Prostate gland (tissue), 2 donors: ENCODE measurements around the gene ADAM15. TPM values are rescaled to one million over a fixed set of nuclear protein-coding genes. Genes with fewer than 3 reads are reported as not detected.

ENCODE experiments used
- DNase-seq: peaks from one replicate; pipeline ENCODE4 v3.0.0-alpha.2; 2019; ENCODE audit warnings: low spot score
- H3K27ac ChIP-seq, 2 donors: fragments of 200-600 bp; sonication (generic); 2 replicates each; pipeline ENCODE4 v1.5.1; 2017 to 2019
- H3K27me3 ChIP-seq: fragments of 200-600 bp; sonication (generic); replicated peaks from 2 replicates; pipeline ENCODE4 v1.5.1; 2019; ENCODE audit not compliant: insufficient read depth
- H3K36me3 ChIP-seq, 2 donors: fragments of 200-600 bp; sonication (generic); 1 replicate in 1 of 2; 2 replicates in 1 of 2; pipeline versions ENCODE4 v1.5.1 to v1.8.1; 2017 to 2019
- H3K4me1 ChIP-seq: fragments of 200-600 bp; sonication (generic); replicated peaks from 2 replicates; pipeline ENCODE4 v1.5.1; 2019
- H3K4me3 ChIP-seq, 2 donors: fragments of 200-600 bp; sonication (generic); 2 replicates each; pipeline ENCODE4 v1.5.1; 2017 to 2019
- H3K9me3 ChIP-seq: fragments of 200-600 bp; sonication (generic); 2 replicates; pipeline ENCODE4 v1.5.1; 2017
- CTCF ChIP-seq, 4 experiments: fragments of 200-600 bp in 2 of 4; fragments of 450-650 bp in 2 of 4; sonication (generic) in 2 of 4; IDR thresholded peaks; 1 replicate in 3 of 4; 2 replicates in 1 of 4; pipeline ENCODE4 v1.5.1; 2016 to 2019; ENCODE audit warnings: antibody characterized with exemption in 4 of 4, mild to moderate bottlenecking in 2 of 4, moderate library complexity in 2 of 4
- POLR2A ChIP-seq: fragments of 450-650 bp; IDR thresholded peaks from one replicate; pipeline ENCODE4 v1.6.1; 2016; ENCODE audit warnings: antibody characterized with exemption, mild to moderate bottlenecking
- POLR2AphosphoS5 ChIP-seq: sonication (generic); formaldehyde crosslinking; IDR thresholded peaks from one replicate; pipeline ENCODE4 v1.6.1; 2017; ENCODE audit warnings: antibody characterized with exemption
- WGBS: methylation state at CpG from one replicate; pipeline ENCODE4 v1.1.5; 2018; 5-methylcytosine and 5-hydroxymethylcytosine counted together
- intact Hi-C: fragments of 100-400 bp; cut with DNase I; formaldehyde crosslinking; loops from one replicate; pipeline ENCODE4 v1.14.2; 2022
- total RNA-seq, 2 donors: library from RNA; depleted of rRNA; stranded (reverse); fragments of >200 nt; gene quantifications; one replicate each; pipeline ENCODE4 v1.1.0, GENCODE V29; 2016

Gene ADAM15
- total RNA-seq, 2 donors from 2014 or later, result 72.5 to 138 TPM

- Histone ChIP-seq H3K36me3 (no peaks in the 10 kb centered on the region), H3K27ac (peak overlapping the region; percentile 91 to 94), H3K4me1 (peaks cover 29% of the 10 kb centered on the region), H3K4me3 (peak overlapping the region; percentile 53 to 57), H3K27me3 (no peaks in the 10 kb centered on the region), H3K9me3 (no peaks in the 10 kb centered on the region)
- intact Hi-C loops, result loop anchor here (2.0 kb wide), 1 partner anchor 35 kb away; the partner anchor contains the start of gene ADAM15
- DNase-seq, result peak; percentile 64
- WGBS, result under 1% methylated on average over 28 of the region's 32 CpGs
- TF ChIP-seq POLR2AphosphoS5 (no peak), POLR2A (no peak)
These were observed 34.5 kb downstream of the ADAM15 start for GRCh38 chr1:155085504-155086127.

GRCh38 chr1:155086128-155086741 is 35.1 kb downstream of the ADAM15 start:
- Histone ChIP-seq H3K27me3 (no peaks in the 10 kb centered on the region), H3K4me3 (peak overlapping the region in 1 of 2 donors; percentile 57), H3K27ac (peak overlapping the region; percentile 91 to 94), H3K4me1 (peaks cover 23% of the 10 kb centered on the region), H3K36me3 (no peaks in the 10 kb centered on the region), H3K9me3 (no peaks in the 10 kb centered on the region)
- TF ChIP-seq POLR2AphosphoS5, result no peak
- peak; percentile 95 to 99 (median 96) for TF ChIP-seq CTCF (IDR thresholded peaks at IDR 0.05)
- no peak for TF ChIP-seq POLR2A
- intact Hi-C loops, result no loop called here
- 22% methylated on average over 23 of the region's 24 CpGs for WGBS
- peak; percentile 61 for DNase-seq

GRCh38 chr1:155086856-155087535 is 35.9 kb downstream of the ADAM15 start:
- Histone ChIP-seq H3K4me1 (peaks cover 23% of the 10 kb centered on the region), H3K4me3 (no peak overlapping the region), H3K27ac (no peak overlapping the region), H3K36me3 (no peaks in the 10 kb centered on the region), H3K9me3 (no peaks in the 10 kb centered on the region), H3K27me3 (no peaks in the 10 kb centered on the region)
- TF ChIP-seq CTCF (IDR thresholded peaks at IDR 0.05) (no peak), POLR2AphosphoS5 (no peak), POLR2A (no peak)
- 63% methylated on average over 8 of the region's 8 CpGs for WGBS
- intact Hi-C loops, result no loop called here
- no peak for DNase-seq

GRCh38 chr1:155091071-155092051 is 40.2 kb downstream of the ADAM15 start:
- H3K27me3 ChIP-seq, result no peaks in the 10 kb centered on the region
- no peaks in the 10 kb centered on the region for H3K36me3 ChIP-seq
- H3K4me3 ChIP-seq, result no peak overlapping the region
- peak; percentile 63 for DNase-seq
- H3K4me1 ChIP-seq, result peaks cover 5% of the 10 kb centered on the region
- H3K9me3 ChIP-seq, result no peaks in the 10 kb centered on the region
- intact Hi-C loops, result loop anchor here (2.0 kb wide), 1 partner anchor 35 kb away; the partner anchor contains the start of gene EFNA1
- 39% methylated on average over 18 of the region's 29 CpGs for whole genome bisulfite sequencing
- TF ChIP-seq POLR2A, result no peak
- TF ChIP-seq POLR2AphosphoS5, result peak; percentile 60
- TF ChIP-seq CTCF (IDR thresholded peaks at IDR 0.05), result peak; percentile 97 to 99 (median 98)
- H3K27ac ChIP-seq, result no peak overlapping the region
